ENCODE results near the gene SERPING1.

Gene SERPING1

GRCh38 chr11:57605028-57605420 is 7.5 kb downstream of the SERPING1 start:
- no peak for TF ChIP-seq CTCF (IDR thresholded peaks at IDR 0.05; ENCODE audit: low read depth, low read length)
- H3K4me3 ChIP-seq (replicated peaks in 1 of 2; ENCODE audit: low read depth in 2 of 2, low read length in 2 of 2): no peak overlapping the region
- DNase-seq (ENCODE audit: low read depth in 2 of 2): no peak

GRCh38 chr11:57610170-57610569 is 12.7 kb downstream of the SERPING1 start:
- no peak for DNase-seq (ENCODE audit: low read depth in 2 of 2)
- no peak overlapping the region for H3K4me3 ChIP-seq (replicated peaks in 1 of 2; ENCODE audit: low read depth in 2 of 2, low read length in 2 of 2)
- no peak for TF ChIP-seq CTCF (IDR thresholded peaks at IDR 0.05; ENCODE audit: low read depth, low read length)

- no peak for DNase-seq (ENCODE audit: low read depth in 2 of 2)
- no peak for TF ChIP-seq CTCF (IDR thresholded peaks at IDR 0.05; ENCODE audit: low read depth, low read length)
- H3K4me3 ChIP-seq (replicated peaks in 1 of 2; ENCODE audit: low read depth in 2 of 2, low read length in 2 of 2): no peak overlapping the region
Observed at GRCh38 chr11:57614234-57614772, 16.8 kb downstream of the SERPING1 start.

- no peak for TF ChIP-seq CTCF (IDR thresholded peaks at IDR 0.05; ENCODE audit: low read depth, low read length)
- DNase-seq (ENCODE audit: low read depth in 2 of 2): no peak
- H3K4me3 ChIP-seq (replicated peaks in 1 of 2; ENCODE audit: low read depth in 2 of 2, low read length in 2 of 2): no peak overlapping the region
Observed at GRCh38 chr11:57615308-57615707, 17.8 kb downstream of the SERPING1 start.

GRCh38 chr11:57616595-57616994 is 19.1 kb downstream of the SERPING1 start:
- no peak for DNase-seq (ENCODE audit: low read depth in 2 of 2)
- H3K4me3 ChIP-seq (replicated peaks in 1 of 2; ENCODE audit: low read depth in 2 of 2, low read length in 2 of 2): no peak overlapping the region
- TF ChIP-seq CTCF (IDR thresholded peaks at IDR 0.05; ENCODE audit: low read depth, low read length): no peak

GRCh38 chr11:57618438-57618837 is 21.0 kb downstream of the SERPING1 start:
- TF ChIP-seq CTCF (IDR thresholded peaks at IDR 0.05; ENCODE audit: low read depth, low read length): no peak
- H3K4me3 ChIP-seq (replicated peaks in 1 of 2; ENCODE audit: low read depth in 2 of 2, low read length in 2 of 2): no peak overlapping the region
- DNase-seq (ENCODE audit: low read depth in 2 of 2): no peak

- peak; percentile 28 for TF ChIP-seq CTCF (IDR thresholded peaks at IDR 0.05; ENCODE audit: low read depth, low read length)
- no peak overlapping the region for H3K4me3 ChIP-seq (replicated peaks in 1 of 2; ENCODE audit: low read depth in 2 of 2, low read length in 2 of 2)
- DNase-seq (ENCODE audit: low read depth in 2 of 2): no peak
Observed at GRCh38 chr11:57619331-57619730, 21.8 kb downstream of the SERPING1 start.
